Kidney (tissue), 14 donors: ENCODE measurements around the gene PATE3. TPM values are rescaled to one million over a fixed set of nuclear protein-coding genes. Genes with fewer than 3 reads are reported as not detected.

Source experiments
- DNase-seq, 5 donors: peaks; one replicate each; pipeline ENCODE4 v3.0.0-alpha.2; 2013 to 2020
- FAIRE-seq: peaks from 2 replicates; lab custom pipeline; 2012; peaks lifted over from hg19 to GRCh38; lab: Jason Lieb, UNC
- H3K27ac ChIP-seq, 2 donors: one replicate each; pipeline ENCODE4 v1.7.0; 2013; ENCODE audit warnings: low read depth in 2 of 2, low read length in 2 of 2, inconsistent platforms in 1 of 2
- H3K27me3 ChIP-seq: one replicate; pipeline ENCODE4 v1.7.1; 2013; ENCODE audit warnings: low read length, inconsistent platforms; ENCODE audit not compliant: control insufficient read depth, insufficient read depth
- H3K36me3 ChIP-seq, 3 donors: one replicate each; pipeline versions ENCODE4 v1.7.0 to v1.7.1; 2013; ENCODE audit warnings: low read length in 3 of 3, control low read depth in 1 of 3, inconsistent platforms in 1 of 3; ENCODE audit not compliant: insufficient read depth in 3 of 3, control insufficient read depth in 2 of 3
- H3K4me1 ChIP-seq, 3 donors: one replicate each; pipeline versions ENCODE4 v1.7.0 to v1.7.1; 2013; ENCODE audit warnings: low read length in 3 of 3, inconsistent platforms in 1 of 3, low read depth in 1 of 3; ENCODE audit not compliant: control insufficient read depth in 2 of 3, insufficient read depth in 2 of 3
- H3K4me3 ChIP-seq, 3 donors: one replicate each; pipeline versions ENCODE4 v1.7.0 to v1.8.1; 2013; ENCODE audit warnings: low read length in 3 of 3, control low read depth in 1 of 3, inconsistent platforms in 1 of 3
- H3K9ac ChIP-seq, 3 donors: one replicate each; pipeline versions ENCODE4 v1.7.0 to v1.7.1; 2013; ENCODE audit warnings: low read length in 3 of 3, control low read depth in 1 of 3, inconsistent platforms in 1 of 3
- H3K9me3 ChIP-seq, 3 donors: one replicate each; pipeline versions ENCODE4 v1.7.0 to v1.7.1; 2013; ENCODE audit warnings: low read length in 3 of 3, control low read depth in 1 of 3, inconsistent platforms in 1 of 3; ENCODE audit not compliant: control insufficient read depth in 2 of 3, insufficient read depth in 1 of 3
- CTCF ChIP-seq: IDR thresholded peaks from 3 replicates; pipeline ENCODE4 v1.5.1; 2012; ENCODE audit warnings: mild to moderate bottlenecking, moderate library complexity, borderline replicate concordance; ENCODE audit not compliant: insufficient read depth; ENCODE audit errors: extremely low read depth
- intact Hi-C: fragments of 100-400 bp; cut with DNase I; formaldehyde crosslinking; loops from one replicate; pipeline ENCODE4 v1.11.1; 2022
- polyA plus RNA-seq: library from polyadenylated mRNA; stranded (reverse); fragments of 350-450 nt; fragmentation: Illumina TruSeq; extraction: RNeasy Lipid Tissue Mini Kit (QIAGEN cat#74804); gene quantifications from one replicate; pipeline ENCODE4 v1.2.3, GENCODE V29; 2014; ENCODE audit warnings: low read depth, low replicate concordance; ENCODE audit not compliant: insufficient read depth
- total RNA-seq: library from RNA; stranded (reverse); fragmentation: NEBNext Ultra II Directional; extraction: Animal tissue kit (Norgen Biotek cat#: 25700); gene quantifications from one replicate; pipeline ENCODE4 v1.2.1, GENCODE V29; 2021
- donor health status: control.
- donor health status: control.
- donor health status: control.
- donor health status: control.
- donor health status: control.
- donor health status: DM: yes; HTN: yes; CAD: no.
- donor health status: Normal renal cell carcinoma (clear cell type).

PATE3 gene
- total and polyA plus RNA-seq, 2 donors from 2014 or later: not detected

GRCh38 chr11:125802387-125802786 is 14.5 kb downstream of the PATE3 start:
- TF ChIP-seq CTCF: no peak
- FAIRE-seq: no peak
- Histone ChIP-seq H3K4me1 (no peaks in the 10 kb centered on the region), H3K27ac (no peak overlapping the region), H3K9me3 (peaks cover 0 to 19% (median 2%) of the 10 kb centered on the region in 3 donors), H3K4me3 (no peak overlapping the region), H3K27me3 (no peaks in the 10 kb centered on the region), H3K9ac (no peak overlapping the region), H3K36me3 (no peaks in the 10 kb centered on the region)
- DNase-seq: no peak
- intact Hi-C loops: no loop called here

- Histone ChIP-seq H3K27ac (no peak overlapping the region), H3K9ac (no peak overlapping the region), H3K4me1 (no peaks in the 10 kb centered on the region), H3K4me3 (no peak overlapping the region), H3K27me3 (no peaks in the 10 kb centered on the region), H3K9me3 (peaks cover 0 to 18% (median 2%) of the 10 kb centered on the region in 3 donors), H3K36me3 (no peaks in the 10 kb centered on the region)
- FAIRE-seq (no peak), DNase-seq (no peak)
- no peak for TF ChIP-seq CTCF
- intact Hi-C loops: no loop called here
These were observed 20.0 kb downstream of the PATE3 start for GRCh38 chr11:125807909-125808308.

GRCh38 chr11:125833016-125833415 is 45.1 kb downstream of the PATE3 start, which contains the start of gene PATE4:
Gene PATE4, plus strand, starts transcription at chr11:125833316. Its CDS starts 44 bp downstream, at chr11:125833360.
- peak in 2 of 5 donors; percentile 0 to 5 for DNase-seq
- no peaks in the 10 kb centered on the region for H3K27me3 ChIP-seq
- no peak for TF ChIP-seq CTCF
- H3K36me3 ChIP-seq: no peaks in the 10 kb centered on the region
- no peak within 1 kb of the TSS for H3K9ac ChIP-seq
- H3K4me3 ChIP-seq: no peak within 1 kb of the TSS
- H3K27ac ChIP-seq: no peak within 1 kb of the TSS
- FAIRE-seq: no peak
- H3K9me3 ChIP-seq: peaks cover 0 to 3% (median 2%) of the 10 kb centered on the region in 3 donors
- H3K4me1 ChIP-seq: no peaks in the 10 kb centered on the region
- intact Hi-C loops: no loop called here

- Histone ChIP-seq H3K27ac (no peak overlapping the region), H3K9ac (no peak overlapping the region), H3K9me3 (peaks cover 0 to 3% (median 0%) of the 10 kb centered on the region in 3 donors), H3K4me1 (no peaks in the 10 kb centered on the region), H3K36me3 (no peaks in the 10 kb centered on the region), H3K27me3 (no peaks in the 10 kb centered on the region), H3K4me3 (no peak overlapping the region)
- intact Hi-C loops: no loop called here
- TF ChIP-seq CTCF: no peak
- DNase-seq: no peak
- no peak for FAIRE-seq
These were observed 47.8 kb downstream of the PATE3 start for GRCh38 chr11:125835748-125836147.
